Measurements from ENCODE around the gene CTTNBP2. TPM values are rescaled to one million over a fixed set of nuclear protein-coding genes. Genes with fewer than 3 reads are reported as not detected.

CTTNBP2 gene
- total RNA-seq, 1 donor from 2014 or later, result 25.5 TPM

- Histone ChIP-seq H4K20me1 (ENCODE audit: low read depth) (no peaks in the 10 kb centered on the region), H3K4me3 (no peak overlapping the region), H3K79me2 (ENCODE audit: low read depth) (peaks cover 62% of the 10 kb centered on the region), H3F3A (ENCODE audit: low read depth) (no peaks in the 10 kb centered on the region), H3K36me3 (no peaks in the 10 kb centered on the region), H3K4me2 (no peak overlapping the region), H3K9ac (no peak overlapping the region), H3K27ac (no peak overlapping the region), H2AFZ (replicated peaks) (no peak overlapping the region), H3K4me1 (peaks cover 30% of the 10 kb centered on the region), H3K27me3 (no peaks in the 10 kb centered on the region), H3K9me3 (ENCODE audit: low read depth) (no peaks in the 10 kb centered on the region)
- DNase-seq (ENCODE audit: low spot score), result no peak
- Mint-ChIP-seq H3K27me3 (ENCODE audit: insufficient read depth, low read depth) (peaks cover 6% of the 10 kb centered on the region), H3K4me3 (no peak overlapping the region), H3K9me3 (no peaks in the 10 kb centered on the region), H3K27ac (no peak overlapping the region), H3K4me1 (peaks cover 12% of the 10 kb centered on the region), H3K36me3 (no peaks in the 10 kb centered on the region)
- no peak for TF ChIP-seq CTCF (IDR thresholded peaks at IDR 0.05)
- TF ChIP-seq EZH2 (IDR thresholded peaks at IDR 0.05), result no peak
- TF ChIP-seq EZH2phosphoT487 (IDR thresholded peaks at IDR 0.05), result no peak
These were observed 56.5 kb downstream of the CTTNBP2 start for GRCh38 chr7:117816727-117817126.

GRCh38 chr7:117811696-117812095 lies 61.5 kb downstream of the CTTNBP2 start:
- Histone ChIP-seq H3F3A (ENCODE audit: low read depth) (peaks cover 13% of the 10 kb centered on the region), H3K9ac (no peak overlapping the region), H3K4me2 (no peak overlapping the region), H4K20me1 (ENCODE audit: low read depth) (peaks cover 24% of the 10 kb centered on the region), H3K4me3 (no peak overlapping the region), H3K27me3 (no peaks in the 10 kb centered on the region), H2AFZ (replicated peaks) (no peak overlapping the region), H3K9me3 (ENCODE audit: low read depth) (no peaks in the 10 kb centered on the region), H3K4me1 (peaks cover 51% of the 10 kb centered on the region), H3K27ac (peak overlapping the region; percentile 47), H3K79me2 (ENCODE audit: low read depth) (peaks cover 33% of the 10 kb centered on the region), H3K36me3 (no peaks in the 10 kb centered on the region)
- Mint-ChIP-seq H3K27me3 (ENCODE audit: insufficient read depth, low read depth) (peaks cover 8% of the 10 kb centered on the region), H3K27ac (no peak overlapping the region), H3K4me1 (peaks cover 28% of the 10 kb centered on the region), H3K36me3 (peaks cover 1% of the 10 kb centered on the region), H3K9me3 (no peaks in the 10 kb centered on the region), H3K4me3 (no peak overlapping the region)
- TF ChIP-seq EZH2 (IDR thresholded peaks at IDR 0.05), result no peak
- no peak for TF ChIP-seq CTCF (IDR thresholded peaks at IDR 0.05)
- no peak for TF ChIP-seq EZH2phosphoT487 (IDR thresholded peaks at IDR 0.05)
- DNase-seq (ENCODE audit: low spot score), result no peak

- Histone ChIP-seq H3K9me3 (ENCODE audit: low read depth) (no peaks in the 10 kb centered on the region), H3K4me3 (no peak overlapping the region), H3K9ac (no peak overlapping the region), H4K20me1 (ENCODE audit: low read depth) (peaks cover 24% of the 10 kb centered on the region), H3K27me3 (no peaks in the 10 kb centered on the region), H3K79me2 (ENCODE audit: low read depth) (peaks cover 37% of the 10 kb centered on the region), H3K4me2 (peak overlapping the region; percentile 33), H3K36me3 (no peaks in the 10 kb centered on the region), H3F3A (ENCODE audit: low read depth) (peaks cover 13% of the 10 kb centered on the region), H3K27ac (peak overlapping the region; percentile 47), H3K4me1 (peaks cover 51% of the 10 kb centered on the region), H2AFZ (replicated peaks) (no peak overlapping the region)
- TF ChIP-seq EZH2 (IDR thresholded peaks at IDR 0.05) (no peak), EZH2phosphoT487 (IDR thresholded peaks at IDR 0.05) (no peak), CTCF (IDR thresholded peaks at IDR 0.05) (no peak)
- Mint-ChIP-seq H3K27ac (no peak overlapping the region), H3K4me1 (peaks cover 28% of the 10 kb centered on the region), H3K4me3 (peak overlapping the region; percentile 41), H3K9me3 (no peaks in the 10 kb centered on the region), H3K27me3 (ENCODE audit: insufficient read depth, low read depth) (peaks cover 8% of the 10 kb centered on the region), H3K36me3 (peaks cover 1% of the 10 kb centered on the region)
- DNase-seq (ENCODE audit: low spot score), result peak; percentile 53
These were observed 62.4 kb downstream of the CTTNBP2 start for GRCh38 chr7:117810642-117811512.
